ENCODE results near the gene RPSA.

RPSA gene

DNA sequence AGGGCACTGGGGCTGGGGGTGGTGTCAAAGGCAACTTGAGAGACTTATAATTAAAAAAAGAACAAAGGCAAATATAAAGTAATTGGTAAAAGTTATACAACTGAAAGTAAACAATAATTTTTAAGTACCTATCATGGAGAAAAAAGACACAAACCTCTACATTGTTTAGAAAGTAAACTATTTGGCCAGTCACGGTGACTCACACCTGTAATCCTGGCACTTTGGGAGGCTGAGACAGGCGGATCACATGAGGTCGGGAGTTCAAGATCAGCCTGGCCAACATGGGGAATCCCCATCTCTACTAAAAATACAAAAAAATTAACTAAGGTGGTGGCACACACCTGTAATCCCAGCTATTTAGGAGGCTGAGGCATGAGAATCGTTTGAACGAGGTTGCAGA is 25.8 kb downstream of the RPSA start:
- no peak for DNase-seq (ENCODE audit: low read depth, low spot score)
- H3K4me3 ChIP-seq (ENCODE audit: low read depth, low read length), result no peak overlapping the region
- in situ Hi-C loops (cut with HindIII; ENCODE audit: low sequenced_read_pairs), result no loop called here
- TF ChIP-seq, protein P1, sequence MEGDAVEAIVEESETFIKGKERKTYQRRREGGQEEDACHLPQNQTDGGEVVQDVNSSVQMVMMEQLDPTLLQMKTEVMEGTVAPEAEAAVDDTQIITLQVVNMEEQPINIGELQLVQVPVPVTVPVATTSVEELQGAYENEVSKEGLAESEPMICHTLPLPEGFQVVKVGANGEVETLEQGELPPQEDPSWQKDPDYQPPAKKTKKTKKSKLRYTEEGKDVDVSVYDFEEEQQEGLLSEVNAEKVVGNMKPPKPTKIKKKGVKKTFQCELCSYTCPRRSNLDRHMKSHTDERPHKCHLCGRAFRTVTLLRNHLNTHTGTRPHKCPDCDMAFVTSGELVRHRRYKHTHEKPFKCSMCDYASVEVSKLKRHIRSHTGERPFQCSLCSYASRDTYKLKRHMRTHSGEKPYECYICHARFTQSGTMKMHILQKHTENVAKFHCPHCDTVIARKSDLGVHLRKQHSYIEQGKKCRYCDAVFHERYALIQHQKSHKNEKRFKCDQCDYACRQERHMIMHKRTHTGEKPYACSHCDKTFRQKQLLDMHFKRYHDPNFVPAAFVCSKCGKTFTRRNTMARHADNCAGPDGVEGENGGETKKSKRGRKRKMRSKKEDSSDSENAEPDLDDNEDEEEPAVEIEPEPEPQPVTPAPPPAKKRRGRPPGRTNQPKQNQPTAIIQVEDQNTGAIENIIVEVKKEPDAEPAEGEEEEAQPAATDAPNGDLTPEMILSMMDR (IDR thresholded peaks at IDR 0.05; ENCODE audit: low read depth, low read length), result no peak

DNA sequence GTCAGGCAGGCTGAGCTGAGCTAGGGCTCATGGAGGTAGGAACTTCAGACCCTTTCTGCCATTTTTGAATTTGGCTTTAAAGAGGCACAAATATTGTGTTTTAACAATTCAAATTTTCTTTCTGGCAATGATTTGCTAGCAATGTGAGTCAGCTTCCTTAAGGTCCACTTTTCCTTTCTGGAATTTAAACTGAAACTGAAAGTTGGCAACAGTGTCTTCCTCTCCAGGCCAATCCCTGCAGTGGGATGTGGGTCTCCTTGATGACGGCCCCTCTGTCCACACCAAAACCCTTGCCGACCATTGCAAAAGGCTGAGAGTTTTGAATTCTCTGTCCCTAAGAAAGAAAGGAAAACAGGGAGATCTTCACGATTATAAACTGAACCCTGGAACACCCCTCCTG is 27.1 kb downstream of the RPSA start:
- in situ Hi-C loops (cut with HindIII; ENCODE audit: low sequenced_read_pairs), result no loop called here

DNA sequence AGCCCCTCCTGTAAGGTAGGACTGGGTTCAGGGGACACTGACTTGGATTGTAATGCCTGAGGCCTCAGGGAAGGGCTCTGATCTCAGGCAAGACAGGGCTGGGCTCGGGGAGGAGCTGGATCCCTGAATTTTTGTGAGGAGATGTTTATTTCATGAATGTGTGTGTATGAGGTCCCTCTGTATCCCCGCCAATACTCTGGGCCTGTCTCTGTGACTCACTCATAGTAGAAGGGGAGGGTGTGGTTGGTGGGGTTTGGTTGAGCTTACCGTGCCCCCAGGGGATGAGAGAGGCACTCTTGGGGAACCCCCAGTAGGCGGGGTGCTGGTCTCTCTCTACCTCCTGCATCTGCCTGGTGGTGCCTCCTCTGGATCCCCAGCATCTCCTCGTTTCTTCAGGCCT is 28.1 kb downstream of the RPSA start:
- H3K4me3 ChIP-seq (ENCODE audit: low read depth, low read length), result no peak overlapping the region
- TF ChIP-seq, protein P1 (IDR thresholded peaks at IDR 0.05; ENCODE audit: low read depth, low read length), result no peak
- in situ Hi-C loops (cut with HindIII; ENCODE audit: low sequenced_read_pairs), result no loop called here
- DNase-seq (ENCODE audit: low read depth, low spot score), result no peak

More for the DNA sequence above, 27.1 kb downstream of the RPSA start:
- TF ChIP-seq, protein P1 (IDR thresholded peaks at IDR 0.05; ENCODE audit: low read depth, low read length), result no peak
- H3K4me3 ChIP-seq (ENCODE audit: low read depth, low read length), result no peak overlapping the region
- peak; percentile 57 for DNase-seq (ENCODE audit: low read depth, low spot score)

DNA sequence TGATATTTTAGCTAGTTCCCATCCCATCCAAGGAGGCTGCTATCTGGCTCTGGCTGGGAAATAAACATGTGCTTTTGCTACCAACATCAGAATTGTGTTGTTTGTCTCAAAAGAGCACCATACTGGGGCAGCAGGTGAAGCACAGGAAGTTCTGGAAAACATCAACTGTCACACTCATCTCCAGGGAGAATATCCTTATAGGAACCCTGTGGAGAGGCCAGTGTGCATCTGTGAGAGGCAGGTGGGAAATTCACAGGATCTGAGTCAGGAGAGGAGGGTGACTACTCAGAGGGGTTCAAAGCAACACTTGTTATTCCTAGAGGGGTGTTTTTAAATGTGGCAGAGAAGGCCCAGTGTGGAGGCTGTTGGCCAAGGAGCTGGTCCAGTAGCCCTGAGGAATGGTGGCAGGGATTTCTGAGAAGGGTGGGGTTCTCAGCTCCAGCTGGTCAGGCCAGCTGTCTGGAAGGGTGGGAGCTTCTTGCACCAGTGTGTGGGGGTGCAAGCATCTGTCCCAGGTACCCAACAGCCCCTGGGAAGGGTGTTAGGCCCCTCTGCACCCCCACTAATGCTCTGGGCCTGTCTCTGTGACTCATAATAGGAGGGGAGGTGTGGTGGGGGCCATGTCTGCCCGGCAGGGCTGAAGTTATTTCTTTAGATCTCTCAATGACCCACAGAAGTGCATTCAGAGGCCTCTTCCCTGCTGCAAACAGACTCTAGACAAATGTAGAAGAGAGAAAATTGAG is 28.7 kb downstream of the RPSA start:
- TF ChIP-seq, protein P1 (IDR thresholded peaks at IDR 0.05; ENCODE audit: low read depth, low read length), result no peak
- in situ Hi-C loops (cut with HindIII; ENCODE audit: low sequenced_read_pairs), result no loop called here
- DNase-seq (ENCODE audit: low read depth, low spot score), result no peak
- no peak overlapping the region for H3K4me3 ChIP-seq (ENCODE audit: low read depth, low read length)

DNA sequence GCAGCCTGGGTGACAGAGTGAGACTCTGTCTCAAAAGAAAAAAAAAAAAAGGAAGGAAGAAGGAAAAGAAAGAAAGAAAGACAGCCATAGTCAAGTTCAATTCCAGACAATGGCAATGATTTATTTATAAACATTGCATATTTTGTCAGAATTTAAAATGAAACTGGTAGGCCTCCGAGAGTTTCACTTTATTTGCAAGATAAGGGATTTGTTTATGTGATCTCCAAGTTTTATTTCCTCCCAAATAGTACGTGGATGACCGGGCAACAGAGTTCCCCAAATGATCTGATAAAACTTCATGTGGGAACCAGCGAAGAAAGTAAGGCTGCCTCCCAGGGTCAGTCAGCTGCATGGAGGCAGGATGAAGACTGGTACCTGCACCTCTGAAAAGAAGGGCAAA is 32.4 kb downstream of the RPSA start:
- in situ Hi-C loops (cut with HindIII; ENCODE audit: low sequenced_read_pairs), result no loop called here
- TF ChIP-seq, protein P1 (IDR thresholded peaks at IDR 0.05; ENCODE audit: low read depth, low read length), result no peak
- DNase-seq (ENCODE audit: low read depth, low spot score), result no peak
- H3K4me3 ChIP-seq (ENCODE audit: low read depth, low read length), result no peak overlapping the region

DNA sequence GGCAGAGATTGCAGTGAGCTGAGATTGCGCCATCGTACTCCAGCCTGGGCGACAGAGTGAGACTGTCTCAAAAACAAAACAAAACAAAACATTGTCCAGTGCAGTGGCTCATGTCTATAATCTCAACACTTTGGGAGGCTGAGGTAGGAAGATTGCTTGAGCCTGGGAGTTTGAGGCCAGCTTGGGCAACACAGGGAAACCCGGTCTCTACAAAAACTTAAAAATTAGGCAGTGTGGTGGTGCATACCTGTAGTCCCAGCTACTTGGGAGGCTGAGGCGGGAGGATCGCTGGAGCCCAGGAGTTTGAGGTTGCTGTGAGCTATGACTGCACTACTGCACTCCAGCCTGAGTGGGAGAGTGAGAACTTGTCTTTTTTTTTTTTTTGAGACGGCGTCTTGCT is 33.8 kb downstream of the RPSA start:
- TF ChIP-seq, protein P1 (IDR thresholded peaks at IDR 0.05; ENCODE audit: low read depth, low read length), result no peak
- DNase-seq (ENCODE audit: low read depth, low spot score), result no peak
- no peak overlapping the region for H3K4me3 ChIP-seq (ENCODE audit: low read depth, low read length)
- in situ Hi-C loops (cut with HindIII; ENCODE audit: low sequenced_read_pairs), result no loop called here
